Mesenchymal stem cell (in vitro differentiated cells and primary cell): ENCODE results near the gene SYNJ2BP.

Source experiments
- DNase-seq: peaks from one replicate; pipeline ENCODE4 v3.0.0-alpha.2; 2013
- H2AFZ ChIP-seq: one replicate; pipeline ENCODE4 v1.6.1; 2013; ENCODE audit warnings: low read depth, mild to moderate bottlenecking, control low read depth, inconsistent platforms, low read length, moderate library complexity
- H2AK5ac ChIP-seq: 2 replicates; pipeline ENCODE4 v1.6.1; 2013; ENCODE audit warnings: low read length, moderate library complexity, mild to moderate bottlenecking, inconsistent platforms; ENCODE audit not compliant: severe bottlenecking
- H2BK120ac ChIP-seq: one replicate; pipeline ENCODE4 v1.6.1; 2013; ENCODE audit warnings: low read depth, mild to moderate bottlenecking, inconsistent platforms, low read length, moderate library complexity
- H2BK12ac ChIP-seq, 2 experiments: one replicate each; pipeline ENCODE4 v1.6.1; 2013; ENCODE audit warnings: inconsistent platforms in 2 of 2, low read length in 2 of 2, mild to moderate bottlenecking in 2 of 2, moderate library complexity in 2 of 2, control low read depth in 1 of 2
- H2BK15ac ChIP-seq: one replicate; pipeline ENCODE4 v1.6.1; 2013; ENCODE audit warnings: mild to moderate bottlenecking, low read depth, inconsistent platforms; ENCODE audit not compliant: poor library complexity, severe bottlenecking
- H2BK5ac ChIP-seq: 2 replicates; pipeline ENCODE4 v1.6.1; 2013; ENCODE audit warnings: low read depth, mild to moderate bottlenecking, low read length, control low read depth, inconsistent platforms; ENCODE audit not compliant: poor library complexity, severe bottlenecking
- H3K14ac ChIP-seq, 2 experiments: one replicate each; pipeline ENCODE4 v1.6.1; 2013; ENCODE audit warnings: inconsistent platforms in 2 of 2, low read length in 2 of 2, control low read depth in 1 of 2, mild to moderate bottlenecking in 1 of 2, moderate library complexity in 1 of 2
- H3K18ac ChIP-seq, 2 experiments: one replicate each; pipeline ENCODE4 v1.6.1; 2013; ENCODE audit warnings: inconsistent platforms in 2 of 2, low read length in 2 of 2, control low read depth in 1 of 2, low read depth in 1 of 2, mild to moderate bottlenecking in 1 of 2
- H3K23ac ChIP-seq, 2 experiments: one replicate each; pipeline ENCODE4 v1.6.1; 2013; ENCODE audit warnings: inconsistent platforms in 2 of 2, low read length in 2 of 2, mild to moderate bottlenecking in 2 of 2, moderate library complexity in 2 of 2, control low read depth in 1 of 2
- H3K27ac ChIP-seq: 2 replicates; pipeline ENCODE4 v1.5.1; 2013; ENCODE audit warnings: mild to moderate bottlenecking, moderate library complexity, low read length, control low read depth, inconsistent platforms; ENCODE audit not compliant: poor library complexity, severe bottlenecking
- H3K27me3 ChIP-seq, 2 experiments: 2 replicates each; pipeline versions ENCODE4 v1.6.1 to v1.7.0; 2013; ENCODE audit warnings: low read length in 2 of 2, mild to moderate bottlenecking in 2 of 2, moderate library complexity in 2 of 2, control low read depth in 1 of 2, inconsistent platforms in 1 of 2; ENCODE audit not compliant: control insufficient read depth in 1 of 2, insufficient read depth in 1 of 2
- H3K36me3 ChIP-seq, 2 experiments: 2 replicates each; pipeline versions ENCODE4 v1.6.1 to v1.7.0; 2013; ENCODE audit warnings: low read length in 2 of 2, control low read depth in 1 of 2, inconsistent platforms in 1 of 2, low read depth in 1 of 2, mild to moderate bottlenecking in 1 of 2; ENCODE audit not compliant: insufficient read depth in 2 of 2, control insufficient read depth in 1 of 2
- H3K4ac ChIP-seq, 2 experiments: one replicate each; pipeline ENCODE4 v1.6.1; 2013; ENCODE audit warnings: inconsistent platforms in 2 of 2, low read length in 2 of 2, mild to moderate bottlenecking in 2 of 2, moderate library complexity in 2 of 2, control low read depth in 1 of 2, low read depth in 1 of 2
- H3K4me1 ChIP-seq: 2 replicates; pipeline ENCODE4 v1.6.1; 2013; ENCODE audit warnings: low read depth, low read length, control low read depth; ENCODE audit not compliant: control insufficient read depth, insufficient read depth
- H3K4me2 ChIP-seq: 2 replicates; pipeline ENCODE4 v1.6.1; 2013; ENCODE audit warnings: low read length, mild to moderate bottlenecking, inconsistent platforms; ENCODE audit not compliant: poor library complexity, severe bottlenecking
- H3K4me3 ChIP-seq, 2 experiments: 2 replicates each; pipeline versions ENCODE4 v1.5.1 to v1.7.0; 2013; ENCODE audit warnings: low read length in 2 of 2, mild to moderate bottlenecking in 2 of 2, control low read depth in 1 of 2, low read depth in 1 of 2; ENCODE audit not compliant: insufficient read depth in 1 of 2
- H3K79me1 ChIP-seq: replicated peaks from 2 replicates; pipeline ENCODE4 v1.6.1; 2013; ENCODE audit warnings: mild to moderate bottlenecking, control low read depth, low read length, inconsistent platforms; ENCODE audit not compliant: poor library complexity, severe bottlenecking
- H3K9ac ChIP-seq: 2 replicates; pipeline ENCODE4 v1.7.0; 2013; ENCODE audit warnings: mild to moderate bottlenecking, low read length, moderate library complexity
- H3K9me3 ChIP-seq: 2 replicates; pipeline ENCODE4 v1.7.0; 2013; ENCODE audit warnings: mild to moderate bottlenecking, low read length; ENCODE audit not compliant: control insufficient read depth
- H4K8ac ChIP-seq: one replicate; pipeline ENCODE4 v1.6.1; 2013; ENCODE audit warnings: inconsistent platforms, mild to moderate bottlenecking, low read length, moderate library complexity
- H4K91ac ChIP-seq: one replicate; pipeline ENCODE4 v1.6.1; 2013; ENCODE audit warnings: mild to moderate bottlenecking, low read length, inconsistent platforms
- WGBS: methylation state at CpG from one replicate; pipeline ENCODE4 v1.1.7; 2013; ENCODE audit warnings: mixed read lengths; 5-methylcytosine and 5-hydroxymethylcytosine counted together

SYNJ2BP gene

DNA sequence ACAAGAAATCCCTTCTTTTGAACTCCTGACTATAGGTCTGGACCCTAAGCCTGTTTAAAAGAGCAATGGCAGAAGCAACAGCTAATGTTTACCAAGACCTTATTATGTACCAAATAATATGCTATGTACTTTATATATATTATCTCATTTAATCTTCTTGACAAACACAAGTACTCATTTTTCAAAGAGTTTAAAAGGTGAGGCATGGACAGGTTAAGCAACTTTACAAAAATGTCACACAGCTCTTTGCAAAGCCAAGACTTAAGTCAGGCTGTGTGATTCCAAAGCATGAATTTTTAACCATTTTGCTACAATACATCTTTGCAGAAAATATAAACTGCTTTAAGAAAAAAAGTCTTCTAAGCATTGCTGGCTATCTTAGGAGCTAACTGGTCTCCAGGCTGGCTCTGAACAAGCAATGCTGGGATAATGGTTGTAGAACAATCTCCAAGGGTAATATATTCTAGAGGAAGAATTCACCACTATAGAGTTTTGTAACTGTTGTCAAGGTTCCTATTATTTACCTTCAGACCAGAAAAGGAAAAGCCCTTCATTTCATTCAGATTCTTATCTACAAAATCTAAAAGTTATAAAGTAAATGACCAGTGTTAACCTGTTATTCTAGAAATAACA lies 22.1 kb downstream of the SYNJ2BP start:
- H4K8ac ChIP-seq, result no peak overlapping the region
- no peak overlapping the region for H3K4me2 ChIP-seq
- H3K79me1 ChIP-seq, result peaks cover 35% of the 10 kb centered on the region
- no peak for DNase-seq
- H2BK15ac ChIP-seq, result no peak overlapping the region
- no peaks in the 10 kb centered on the region for H3K4me1 ChIP-seq
- no peak overlapping the region for H3K18ac ChIP-seq
- H2BK12ac ChIP-seq, result no peak overlapping the region
- no peaks in the 10 kb centered on the region for H3K9me3 ChIP-seq
- H3K4me3 ChIP-seq, result no peak overlapping the region
- H3K27ac ChIP-seq, result no peak overlapping the region
- H3K27me3 ChIP-seq, result no peaks in the 10 kb centered on the region
- no peak overlapping the region for H3K23ac ChIP-seq
- peaks cover 0 to 22% of the 10 kb centered on the region in 2 experiments for H3K36me3 ChIP-seq
- no peak overlapping the region for H2AFZ ChIP-seq
- H3K4ac ChIP-seq, result no peak overlapping the region
- no peak overlapping the region for H2BK5ac ChIP-seq
- H2AK5ac ChIP-seq, result no peak overlapping the region
- no peak overlapping the region for H3K9ac ChIP-seq
- no peak overlapping the region for H4K91ac ChIP-seq
- H3K14ac ChIP-seq, result no peak overlapping the region
- H2BK120ac ChIP-seq, result no peak overlapping the region

DNA sequence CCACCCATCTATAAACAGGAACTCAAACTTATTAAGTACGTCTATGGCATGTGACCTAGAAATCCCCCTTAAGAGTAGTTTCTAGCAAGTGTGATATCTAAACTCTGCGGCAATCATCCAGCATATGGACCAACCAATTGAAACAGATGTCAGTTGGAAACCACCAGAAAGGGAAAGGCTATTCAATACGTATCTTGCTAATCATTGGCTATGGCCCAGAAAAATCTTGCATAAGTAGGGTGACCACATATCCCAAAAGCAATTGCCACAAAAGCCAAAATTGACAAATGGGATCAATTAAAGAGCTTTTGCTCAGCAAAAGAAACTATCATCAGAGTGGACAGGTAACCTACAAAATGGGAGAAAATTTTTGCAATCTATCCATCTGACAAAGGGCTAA lies 24.2 kb downstream of the SYNJ2BP start:
- Histone ChIP-seq H2BK5ac (no peak overlapping the region), H3K79me1 (peaks cover 21% of the 10 kb centered on the region), H3K14ac (no peak overlapping the region), H3K36me3 (peaks cover 6 to 7% of the 10 kb centered on the region in 2 experiments), H3K4me1 (no peaks in the 10 kb centered on the region), H4K8ac (no peak overlapping the region), H3K4me2 (no peak overlapping the region), H3K23ac (no peak overlapping the region), H2AFZ (no peak overlapping the region), H3K27me3 (no peaks in the 10 kb centered on the region), H3K4ac (no peak overlapping the region), H2BK120ac (no peak overlapping the region), H2AK5ac (no peak overlapping the region), H3K4me3 (no peak overlapping the region), H2BK15ac (no peak overlapping the region), H4K91ac (no peak overlapping the region), H3K27ac (no peak overlapping the region), H2BK12ac (no peak overlapping the region), H3K9ac (no peak overlapping the region), H3K18ac (no peak overlapping the region), H3K9me3 (no peaks in the 10 kb centered on the region)
- no peak for DNase-seq
- WGBS, result 63% methylated on average over 3 of the region's 3 CpGs

DNA sequence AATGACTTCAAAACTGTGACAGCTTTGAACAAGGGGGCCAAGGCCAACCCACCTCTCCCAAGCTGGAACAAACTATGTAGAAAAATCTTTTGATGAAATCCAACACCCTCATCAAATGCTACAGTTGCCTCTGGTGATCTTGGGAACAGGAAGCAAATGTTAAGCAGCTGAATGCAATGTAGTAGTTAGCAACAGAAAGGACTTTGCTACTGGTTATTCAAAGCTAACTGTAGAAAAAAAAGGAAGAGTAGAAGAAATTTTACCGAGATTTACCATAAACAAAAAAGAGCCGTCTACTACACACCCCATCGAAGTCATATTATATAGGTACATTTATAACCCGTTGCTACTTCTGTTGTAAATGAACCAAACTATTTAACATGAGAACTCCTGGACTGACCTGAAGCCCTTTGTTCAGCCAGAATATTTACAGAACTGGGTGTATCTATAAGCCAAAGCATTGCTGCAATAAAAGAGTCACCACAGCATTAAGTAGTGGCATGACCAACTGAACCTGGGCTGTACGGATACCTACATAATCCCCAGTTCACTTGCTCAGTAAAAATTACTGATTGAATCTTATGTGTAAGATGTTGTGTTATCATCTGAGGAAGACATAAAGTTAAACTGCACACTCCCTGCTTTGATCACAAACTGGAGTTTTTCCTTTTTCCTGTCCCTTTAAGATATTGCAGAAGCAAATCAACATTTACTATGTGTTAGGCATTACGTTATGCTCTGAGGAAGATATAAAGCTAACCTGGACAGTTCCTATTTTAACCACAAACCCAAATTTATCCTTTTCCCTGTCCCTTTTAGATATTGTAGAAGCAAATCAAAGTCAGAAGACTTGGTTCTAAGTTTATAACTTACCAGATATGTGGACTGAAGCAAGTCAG lies 25.1 kb downstream of the SYNJ2BP start:
- no peak overlapping the region for H3K9ac ChIP-seq
- no peak overlapping the region for H2AK5ac ChIP-seq
- DNase-seq, result no peak
- no peak overlapping the region for H2BK12ac ChIP-seq
- no peak overlapping the region for H3K14ac ChIP-seq
- H2BK5ac ChIP-seq, result no peak overlapping the region
- 99% methylated on average over 4 of the region's 6 CpGs for WGBS
- H3K4ac ChIP-seq, result no peak overlapping the region
- no peaks in the 10 kb centered on the region for H3K9me3 ChIP-seq
- no peak overlapping the region for H3K4me3 ChIP-seq
- H4K91ac ChIP-seq, result no peak overlapping the region
- peaks cover 18% of the 10 kb centered on the region for H3K79me1 ChIP-seq
- H3K4me2 ChIP-seq, result no peak overlapping the region
- H3K23ac ChIP-seq, result no peak overlapping the region
- H3K36me3 ChIP-seq, result peaks cover 3 to 10% of the 10 kb centered on the region in 2 experiments
- no peak overlapping the region for H3K18ac ChIP-seq
- H3K27ac ChIP-seq, result no peak overlapping the region
- H2AFZ ChIP-seq, result no peak overlapping the region
- H3K4me1 ChIP-seq, result no peaks in the 10 kb centered on the region
- H2BK120ac ChIP-seq, result no peak overlapping the region
- no peak overlapping the region for H4K8ac ChIP-seq
- no peak overlapping the region for H2BK15ac ChIP-seq
- H3K27me3 ChIP-seq, result no peaks in the 10 kb centered on the region

DNA sequence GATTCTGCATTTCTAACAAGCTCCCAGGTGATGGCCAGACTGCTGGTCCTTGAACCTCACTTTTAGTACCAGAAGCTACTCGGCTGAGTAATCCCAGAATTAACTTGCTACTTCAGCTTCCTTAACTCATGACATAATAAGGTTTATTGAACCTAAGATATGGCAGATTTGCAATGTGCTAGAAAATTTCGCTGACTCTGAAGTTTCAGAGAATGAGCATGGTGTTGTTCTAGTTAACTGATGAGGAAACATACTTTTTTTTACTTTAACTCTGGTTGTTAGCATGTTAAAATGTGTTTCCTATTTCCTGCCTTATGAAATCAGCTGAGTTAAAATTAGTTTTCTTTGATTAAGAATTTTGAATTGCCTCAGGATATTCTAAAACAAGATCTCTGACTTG lies 34.4 kb downstream of the SYNJ2BP start:
- Histone ChIP-seq H3K23ac (no peak overlapping the region), H3K27me3 (no peaks in the 10 kb centered on the region), H3K9ac (no peak overlapping the region), H2AFZ (no peak overlapping the region), H4K91ac (no peak overlapping the region), H3K4me2 (no peak overlapping the region), H3K27ac (no peak overlapping the region), H4K8ac (no peak overlapping the region), H3K4me3 (no peak overlapping the region), H3K4ac (no peak overlapping the region), H3K9me3 (no peaks in the 10 kb centered on the region), H2BK120ac (no peak overlapping the region), H2BK5ac (no peak overlapping the region), H2AK5ac (no peak overlapping the region), H3K18ac (no peak overlapping the region), H2BK15ac (no peak overlapping the region), H3K4me1 (no peaks in the 10 kb centered on the region), H2BK12ac (no peak overlapping the region), H3K14ac (no peak overlapping the region), H3K79me1 (peaks cover 5% of the 10 kb centered on the region), H3K36me3 (peaks cover 0 to 31% of the 10 kb centered on the region in 2 experiments)
- WGBS, result 100% methylated on average over 1 of the region's 2 CpGs
- no peak for DNase-seq
